A549 (cell line): Measurements from ENCODE around the gene SYT8. TPM values are rescaled to one million over a fixed set of nuclear protein-coding genes. Genes with fewer than 3 reads are reported as not detected.
A peak's percentile ranks its signal among the peaks of the same experiment; 100 is the strongest.

Experiments
- ATAC-seq, 2 experiments: fragments of 200-7000 bp in 1 of 2; fragments of >200 bp in 1 of 2; cut with Nextera tagmentation in 1 of 2; cut with Tn5 transposase in 1 of 2; 3 replicates each; pipeline versions ENCODE4 v1.8.0 to v1.9.1; 2018 to 2020; ENCODE audit warnings: mild to moderate bottlenecking in 1 of 2, moderate library complexity in 1 of 2
- CTCF ChIA-PET: fragments of 300-600 bp; sonication (Branson Sonifier 250); formaldehyde crosslinking; extraction: SDS; loops from one replicate; lab custom pipeline; 2021; ENCODE audit warnings: antibody characterized with exemption, inconsistent platforms; lab: Yijun Ruan, JAX
- POLR2A ChIA-PET: fragments of 350-600 bp; formaldehyde crosslinking; extraction: SDS; loops from one replicate; lab custom pipeline; 2021; ENCODE audit warnings: antibody characterized with exemption, inconsistent platforms; lab: Yijun Ruan, JAX
- DNase-seq, 2 experiments: peaks; one replicate each; pipeline versions ENCODE4 v3.0.0 to v3.0.0-alpha.2; 2011 to 2016; ENCODE audit warnings: low read depth in 1 of 2, low spot score in 1 of 2
- FAIRE-seq: peaks from 2 replicates; lab custom pipeline; 2011; peaks lifted over from hg19 to GRCh38; lab: Jason Lieb, UNC
- H3K27ac ChIP-seq, 2 experiments: fragments of >200 bp; sonication (Bioruptor Twin); formaldehyde crosslinking; 3 replicates each; pipeline ENCODE4 v1.5.1; 2016 to 2017
- H3K4me1 ChIP-seq: fragments of >200 bp; sonication (Bioruptor Twin); formaldehyde crosslinking; 3 replicates; pipeline ENCODE4 v1.6.1; 2016
- H3K4me2 ChIP-seq: fragments of >200 bp; sonication (Bioruptor Twin); formaldehyde crosslinking; 3 replicates; pipeline ENCODE4 v1.6.1; 2016
- H3K4me3 ChIP-seq: fragments of >200 bp; sonication (Bioruptor Twin); formaldehyde crosslinking; 3 replicates; pipeline ENCODE4 v1.5.1; 2016
- H3K9me3 ChIP-seq: fragments of >200 bp; sonication (Bioruptor Twin); formaldehyde crosslinking; 3 replicates; pipeline ENCODE4 v1.6.1; 2016
- ATOH8 ChIP-seq: fragments of 250-450 bp; sonication (Bioruptor Pico); IDR thresholded peaks from 2 replicates; pipeline ENCODE4 v1.5.0; 2020; ENCODE audit warnings: low read depth, mild to moderate bottlenecking, moderate library complexity
- CBX2 ChIP-seq: fragments of 200-600 bp; sonication (generic); IDR thresholded peaks from 2 replicates; pipeline ENCODE4 v1.6.1; 2016; ENCODE audit warnings: low read depth, mild to moderate bottlenecking, borderline replicate concordance
- CBX8 ChIP-seq: fragments of 200-600 bp; sonication (generic); IDR thresholded peaks from 2 replicates; pipeline ENCODE4 v1.6.1; 2016
- CHD4 ChIP-seq: fragments of 200-600 bp; sonication (generic); IDR thresholded peaks from 2 replicates; pipeline ENCODE4 v1.6.1; 2016; ENCODE audit warnings: antibody characterized with exemption, mild to moderate bottlenecking, borderline replicate concordance
- EHMT2 ChIP-seq: fragments of 200-600 bp; sonication (generic); IDR thresholded peaks from 2 replicates; pipeline ENCODE4 v1.6.1; 2016; ENCODE audit warnings: antibody characterized with exemption, low read depth, mild to moderate bottlenecking, moderate library complexity
- HEYL ChIP-seq: fragments of 250-450 bp; sonication (Bioruptor Pico); IDR thresholded peaks from 2 replicates; pipeline ENCODE4 v1.8.0; 2021; ENCODE audit warnings: mild to moderate bottlenecking, moderate library complexity
- HMGXB4 ChIP-seq: fragments of 250-450 bp; sonication (Bioruptor Pico); IDR thresholded peaks from 2 replicates; pipeline ENCODE4 v1.5.0; 2021; ENCODE audit warnings: mild to moderate bottlenecking, moderate library complexity, borderline replicate concordance
- HOXA7 ChIP-seq: fragments of 250-450 bp; sonication (Bioruptor Pico); IDR thresholded peaks from 2 replicates; pipeline ENCODE4 v1.5.0; 2020; ENCODE audit warnings: mild to moderate bottlenecking, moderate library complexity
- HOXB13 ChIP-seq: fragments of 250-450 bp; sonication (Bioruptor Pico); IDR thresholded peaks from 2 replicates; pipeline ENCODE4 v1.5.0; 2020; ENCODE audit warnings: low read depth, mild to moderate bottlenecking, moderate library complexity
- HOXB5 ChIP-seq: fragments of 250-450 bp; sonication (Bioruptor Pico); IDR thresholded peaks from 2 replicates; pipeline ENCODE4 v1.5.0; 2020; ENCODE audit warnings: mild to moderate bottlenecking, moderate library complexity
- JUNB ChIP-seq: fragments of >200 bp; sonication (Bioruptor Twin); formaldehyde crosslinking; IDR thresholded peaks from 2 replicates; pipeline ENCODE4 v1.6.1; 2016
- KDM1A ChIP-seq: fragments of 200-600 bp; sonication (generic); IDR thresholded peaks from 2 replicates; pipeline ENCODE4 v1.6.1; 2016; ENCODE audit warnings: low read depth, mild to moderate bottlenecking
- MYC ChIP-seq: IDR thresholded peaks from 2 replicates; pipeline ENCODE4 v1.6.1; 2012; ENCODE audit warnings: mild to moderate bottlenecking, inconsistent platforms, low read length, improper control_type of control experiment, borderline replicate concordance
- NFE2L2 ChIP-seq: fragments of 150-350 bp; conservative IDR thresholded peaks from 2 replicates; pipeline ENCODE4 v1.6.1; 2014; ENCODE audit warnings: low read length
- NPAS2 ChIP-seq: fragments of 250-450 bp; sonication (Bioruptor Pico); IDR thresholded peaks from 2 replicates; pipeline ENCODE4 v1.8.0; 2022; ENCODE audit warnings: mild to moderate bottlenecking, moderate library complexity, borderline replicate concordance
- PHF8 ChIP-seq: fragments of 200-600 bp; sonication (generic); IDR thresholded peaks from 2 replicates; pipeline ENCODE4 v1.6.1; 2016; ENCODE audit warnings: low read depth, mild to moderate bottlenecking, antibody characterized with exemption, moderate library complexity, borderline replicate concordance
- POLR2A ChIP-seq: IDR thresholded peaks from 2 replicates; pipeline ENCODE4 v1.6.1; 2012; ENCODE audit warnings: mild to moderate bottlenecking, low read length
- POLR2AphosphoS2 ChIP-seq: conservative IDR thresholded peaks from 2 replicates; pipeline ENCODE4 v1.6.1; 2012; ENCODE audit warnings: low read length, improper control_type of control experiment, inconsistent platforms
- RCOR1 ChIP-seq: fragments of 150-350 bp; IDR thresholded peaks from 2 replicates; pipeline ENCODE4 v1.6.1; 2014; ENCODE audit warnings: antibody characterized with exemption, low read length, low read depth
- RFX5 ChIP-seq: fragments of 450-650 bp; IDR thresholded peaks from 2 replicates; pipeline ENCODE4 v1.7.1; 2014; ENCODE audit warnings: antibody characterized with exemption, mild to moderate bottlenecking, moderate library complexity
- TFCP2L1 ChIP-seq: fragments of 250-450 bp; sonication (Bioruptor Pico); IDR thresholded peaks from 2 replicates; pipeline ENCODE4 v1.5.0; 2021; ENCODE audit warnings: mild to moderate bottlenecking
- TP53 ChIP-seq: fragments of 250-450 bp; sonication (Bioruptor Pico); IDR thresholded peaks from 2 replicates; pipeline ENCODE4 v1.5.0; 2021; ENCODE audit warnings: mild to moderate bottlenecking, moderate library complexity
- USF2 ChIP-seq: fragments of 450-650 bp; IDR thresholded peaks from 2 replicates; pipeline ENCODE4 v1.6.1; 2014; ENCODE audit warnings: antibody characterized with exemption
- ZSCAN20 ChIP-seq: fragments of 250-450 bp; sonication (Bioruptor Pico); IDR thresholded peaks from 2 replicates; pipeline ENCODE4 v1.8.0; 2022; ENCODE audit warnings: mild to moderate bottlenecking, moderate library complexity
- WGBS: methylation state at CpG from one replicate; pipeline ENCODE4 v1.1.6; 2017; ENCODE audit errors: missing lambda C conversion rate; 5-methylcytosine and 5-hydroxymethylcytosine counted together
- polyA plus RNA-seq, 4 experiments: library from polyadenylated mRNA; depleted of rRNA in 3 of 4; stranded (reverse); fragments of >200 nt; fragmentation: RNase III in 1 of 4; extraction: RNeasy Plus Mini Kit Qiagen cat#74134 plus additional on column Dnase treatment in 1 of 4; gene quantifications; 2 replicates in 3 of 4; 3 replicates in 1 of 4; pipeline ENCODE4 v1.2.3, GENCODE V29; 2011 to 2017
- TF ChIP-seq, protein P1 (sequence below): IDR thresholded peaks from 2 replicates; pipeline ENCODE4 v1.6.1; 2012
- TF ChIP-seq, protein P2 (sequence below): fragments of >200 bp; sonication (Bioruptor Twin); formaldehyde crosslinking; IDR thresholded peaks from 3 replicates; pipeline ENCODE4 v1.6.1; 2016

SYT8 gene
- polyA plus RNA-seq, 2 of the 4 experiments (the other 2 are of a cell fraction) = 0.25 TPM; not detected in 1

DNA sequence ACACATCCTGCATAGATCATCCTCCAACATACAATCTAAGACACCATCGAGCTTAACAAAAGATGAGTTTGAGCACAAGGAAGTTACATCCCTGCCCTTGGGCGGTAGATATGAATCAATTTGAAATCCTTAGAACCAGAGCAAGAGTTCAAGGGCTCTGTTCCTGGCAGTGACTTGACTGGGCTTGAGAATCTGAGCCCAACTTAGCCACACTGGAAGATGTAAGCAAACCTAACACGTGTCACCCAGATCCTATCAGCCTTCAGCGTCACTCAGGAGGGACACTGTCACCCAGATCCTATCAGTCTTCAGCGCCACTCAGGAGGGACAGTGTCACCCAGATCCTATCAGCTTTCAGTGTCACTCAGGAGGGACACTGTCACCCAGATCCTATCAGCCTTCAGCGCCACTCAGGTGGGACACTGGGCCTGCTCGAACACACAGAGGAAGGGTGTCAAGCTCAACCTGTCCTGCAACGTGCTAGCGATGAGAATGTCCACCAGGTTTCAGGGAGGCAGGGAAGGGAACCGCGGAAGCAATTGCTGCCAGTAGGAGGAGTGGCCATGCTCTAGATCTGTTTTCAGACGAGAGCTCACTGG lies 38.3 kb upstream of the SYT8 start:
- H3K27ac ChIP-seq = no peak overlapping the region
- H3K9me3 ChIP-seq = no peaks in the 10 kb centered on the region
- CTCF ChIA-PET = interaction anchor here (0.6 to 3.3 kb wide), 7 partner anchors 10 to 143 kb away, joined by 3 to 16 read pairs (median 4); no protein-coding TSS in a partner anchor
- POLR2A ChIA-PET = no interaction called here
- TF ChIP-seq RCOR1 = no peak
- TF ChIP-seq ZSCAN20 (CRISPR knock-in tag) = no peak
- no peak for TF ChIP-seq HOXA7
- TF ChIP-seq KDM1A = no peak
- no peak for TF ChIP-seq NFE2L2
- no peak for TF ChIP-seq HOXB13 (CRISPR knock-in tag)
- no peak for TF ChIP-seq CHD4
- TF ChIP-seq TFCP2L1 (CRISPR knock-in tag) = no peak
- TF ChIP-seq EHMT2 = no peak
- no peak for TF ChIP-seq RFX5
- TF ChIP-seq CBX2 = no peak
- TF ChIP-seq TP53 (CRISPR knock-in tag) = no peak
- no peak for TF ChIP-seq HOXB5 (CRISPR knock-in tag)
- TF ChIP-seq MYC = no peak
- TF ChIP-seq JUNB = no peak
- TF ChIP-seq, protein P1, sequence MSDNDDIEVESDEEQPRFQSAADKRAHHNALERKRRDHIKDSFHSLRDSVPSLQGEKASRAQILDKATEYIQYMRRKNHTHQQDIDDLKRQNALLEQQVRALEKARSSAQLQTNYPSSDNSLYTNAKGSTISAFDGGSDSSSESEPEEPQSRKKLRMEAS = no peak
- TF ChIP-seq USF2 = no peak
- WGBS = 70% methylated on average over 12 of the region's 12 CpGs
- H3K4me1 ChIP-seq = no peaks in the 10 kb centered on the region
- no peak for FAIRE-seq
- DNase-seq = no peak
- no peak overlapping the region for H3K4me2 ChIP-seq
- no peak overlapping the region for H3K4me3 ChIP-seq
- ATAC-seq = peak in 1 of 2 experiments; percentile 45; a peak in 3 of 6 replicates

GRCh38 chr11:1797391-1798125 lies 37.2 kb upstream of the SYT8 start:
- no peak overlapping the region for H3K4me3 ChIP-seq
- CTCF ChIA-PET = interaction anchor here (0.6 to 3.3 kb wide), 11 partner anchors 10 to 870 kb away, joined by 3 to 16 read pairs (median 4); no protein-coding TSS in a partner anchor
- FAIRE-seq = no peak
- H3K4me1 ChIP-seq = no peaks in the 10 kb centered on the region
- no peaks in the 10 kb centered on the region for H3K9me3 ChIP-seq
- no peak overlapping the region for H3K4me2 ChIP-seq
- TF ChIP-seq, protein P2, sequence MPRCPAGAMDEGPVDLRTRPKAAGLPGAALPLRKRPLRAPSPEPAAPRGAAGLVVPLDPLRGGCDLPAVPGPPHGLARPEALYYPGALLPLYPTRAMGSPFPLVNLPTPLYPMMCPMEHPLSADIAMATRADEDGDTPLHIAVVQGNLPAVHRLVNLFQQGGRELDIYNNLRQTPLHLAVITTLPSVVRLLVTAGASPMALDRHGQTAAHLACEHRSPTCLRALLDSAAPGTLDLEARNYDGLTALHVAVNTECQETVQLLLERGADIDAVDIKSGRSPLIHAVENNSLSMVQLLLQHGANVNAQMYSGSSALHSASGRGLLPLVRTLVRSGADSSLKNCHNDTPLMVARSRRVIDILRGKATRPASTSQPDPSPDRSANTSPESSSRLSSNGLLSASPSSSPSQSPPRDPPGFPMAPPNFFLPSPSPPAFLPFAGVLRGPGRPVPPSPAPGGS = no peak
- TF ChIP-seq NPAS2 (CRISPR knock-in tag) = no peak
- TF ChIP-seq HMGXB4 = no peak
- no peak for TF ChIP-seq POLR2AphosphoS2
- no peak for TF ChIP-seq HEYL (CRISPR knock-in tag)
- no peak for TF ChIP-seq MYC
- no peak for TF ChIP-seq ATOH8
- no peak for TF ChIP-seq POLR2A
- no peak for TF ChIP-seq PHF8
- TF ChIP-seq CBX8 = no peak
- ATAC-seq = no peak
- no peak overlapping the region for H3K27ac ChIP-seq
- POLR2A ChIA-PET = no interaction called here
- whole genome bisulfite sequencing = 81% methylated on average over 14 of the region's 14 CpGs
- no peak for DNase-seq
